GM19239 (cell line): ENCODE measurements around the gene TXNRD2.

Experiments
- DNase-seq: peaks from one replicate; pipeline ENCODE4 v3.0.0; 2011; ENCODE audit warnings: low spot score; ENCODE audit not compliant: insufficient read length
- FAIRE-seq: peaks from 2 replicates; lab custom pipeline; 2011; peaks lifted over from hg19 to GRCh38; lab: Jason Lieb, UNC

TXNRD2 gene

GRCh38 chr22:19981171-19981960 is 39.7 kb upstream of the TXNRD2 start:
- FAIRE-seq (no peak), DNase-seq (no peak)

- FAIRE-seq: no peak
- DNase-seq: no peak
Measured at GRCh38 chr22:19980766-19981165, 39.1 kb upstream of the TXNRD2 start.

DNA sequence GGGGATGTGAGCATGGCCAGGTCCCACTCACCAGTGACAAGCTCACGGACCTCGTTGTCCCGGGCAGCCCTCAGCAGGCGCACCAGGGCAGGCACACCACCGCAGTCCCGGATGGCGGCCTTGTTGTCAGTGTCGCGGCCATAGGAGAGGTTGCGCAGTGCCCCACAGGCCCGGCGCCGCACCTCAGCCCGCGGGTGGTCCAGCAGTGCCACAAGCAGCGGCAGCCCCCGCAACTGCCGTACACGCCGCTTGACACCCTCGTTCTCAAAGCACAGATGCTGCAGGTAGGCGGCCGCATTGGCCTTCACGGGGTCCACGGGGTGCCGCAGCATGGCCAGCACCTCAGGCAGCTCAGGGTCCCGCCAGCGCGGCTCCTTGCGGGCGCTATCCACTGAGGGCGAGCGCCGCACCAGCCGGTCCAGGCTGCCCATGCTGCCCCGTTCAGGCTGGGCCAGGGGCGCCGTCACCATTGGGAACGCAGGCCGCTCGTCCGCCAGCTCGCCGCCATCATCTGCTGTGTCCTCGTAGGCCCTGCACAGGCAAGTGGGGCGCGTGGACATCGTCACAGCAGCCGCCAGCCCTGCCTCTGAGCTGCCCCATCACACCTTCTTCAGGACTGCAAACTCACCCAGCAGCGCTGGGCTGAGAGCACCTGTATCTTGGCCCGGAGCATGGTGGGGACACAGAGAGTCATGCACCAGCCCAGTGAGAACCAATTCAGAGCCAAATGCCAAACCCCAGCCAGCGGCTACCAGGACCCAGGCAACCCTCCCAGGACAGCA is 38.3 kb upstream of the TXNRD2 start:
- FAIRE-seq (no peak), DNase-seq (no peak)

- FAIRE-seq: no peak
- no peak for DNase-seq
Measured at GRCh38 chr22:19978748-19979147, 37.1 kb upstream of the TXNRD2 start.

- FAIRE-seq (no peak), DNase-seq (no peak)
Measured at GRCh38 chr22:19977296-19978243, 36.0 kb upstream of the TXNRD2 start.

DNA sequence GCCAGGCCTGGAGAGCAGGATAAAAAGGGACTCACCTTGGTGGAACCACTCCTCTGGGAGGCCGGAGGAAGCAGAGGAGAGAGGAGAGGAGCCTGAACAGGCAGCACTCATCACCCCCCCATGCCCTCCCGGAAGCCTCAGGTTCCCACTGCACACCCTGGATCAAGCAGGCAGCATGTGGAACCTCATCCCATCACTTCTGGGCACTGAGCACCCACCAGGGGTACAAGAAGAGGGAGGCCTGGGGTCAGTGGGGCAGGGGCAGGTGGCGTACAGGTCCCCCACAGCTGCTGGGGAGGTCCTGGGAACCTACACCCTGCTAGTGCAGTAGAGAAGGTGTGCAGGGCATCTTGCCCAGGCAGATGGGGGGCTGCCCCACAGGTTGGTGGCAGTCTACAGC is 35.1 kb upstream of the TXNRD2 start:
- no peak for DNase-seq
- FAIRE-seq: no peak

GRCh38 chr22:19975707-19976035 is 34.1 kb upstream of the TXNRD2 start:
- FAIRE-seq: no peak
- DNase-seq: no peak

DNA sequence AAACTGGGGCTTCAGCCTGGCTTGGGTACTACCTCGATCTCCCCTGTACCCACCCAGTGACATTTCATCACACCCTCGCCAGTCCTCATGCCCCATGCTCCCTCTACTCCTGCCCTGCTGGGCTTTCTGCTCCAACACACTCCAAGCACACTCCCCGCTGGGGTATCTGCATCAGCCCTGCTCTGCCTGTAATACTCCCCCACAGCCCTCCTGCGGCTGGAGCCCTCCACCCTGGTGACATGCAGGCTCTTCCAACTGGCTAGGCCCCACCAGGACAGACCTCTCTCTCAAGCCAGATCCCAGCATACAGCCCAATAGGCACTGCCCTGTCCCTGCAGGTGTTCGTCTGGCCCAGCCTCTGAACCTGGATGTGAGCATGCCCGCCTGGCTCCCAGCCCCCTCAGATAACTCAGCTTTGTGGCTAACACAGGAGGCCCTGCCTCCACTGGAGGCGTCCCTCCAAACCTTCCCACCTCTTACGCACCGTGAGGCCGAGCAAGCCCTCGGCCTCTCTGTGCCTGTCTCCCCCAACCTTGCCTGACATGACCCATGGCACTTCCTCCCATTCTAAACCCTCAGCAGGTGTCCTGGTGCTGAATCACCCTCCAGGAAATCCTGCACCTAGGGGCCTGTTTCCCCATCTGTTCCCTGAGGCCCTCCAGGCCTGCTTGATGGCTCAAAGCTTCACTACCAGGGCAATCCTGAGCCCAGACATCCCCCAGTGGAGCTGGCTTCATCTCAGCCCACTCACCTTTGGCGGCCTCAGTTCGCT is 33.5 kb upstream of the TXNRD2 start:
- DNase-seq: no peak

DNA sequence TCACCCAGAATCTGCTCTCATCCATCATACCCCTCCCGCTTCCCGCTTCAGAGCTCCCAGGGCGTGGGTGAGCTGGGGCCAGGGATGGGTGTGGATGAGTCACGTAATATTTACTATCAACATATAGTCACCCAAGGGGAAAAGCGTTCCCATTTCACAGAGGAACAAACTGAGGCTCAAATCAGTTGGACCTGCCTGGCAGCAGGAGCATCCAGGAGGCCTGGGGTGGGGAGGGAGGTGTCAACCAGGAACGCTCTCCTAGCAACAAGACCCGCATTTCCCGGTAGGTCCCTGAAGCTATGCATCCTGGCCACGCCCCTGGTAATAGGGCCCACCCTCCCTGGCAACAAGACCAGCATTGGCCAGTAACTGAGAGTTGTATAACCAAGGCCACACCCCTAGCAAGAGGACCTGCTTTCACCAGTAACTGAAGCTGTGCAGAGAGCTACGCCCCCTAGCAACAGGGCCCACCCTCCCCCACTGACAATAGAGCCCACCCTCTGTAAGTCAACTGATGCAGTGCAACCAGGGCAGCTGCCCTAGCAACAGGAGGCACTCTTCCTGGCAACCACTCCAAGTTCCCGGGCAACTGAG is 32.7 kb upstream of the TXNRD2 start:
- DNase-seq: peak; percentile 86
- peak; percentile 18 for FAIRE-seq

More for the DNA sequence above, 33.5 kb upstream of the TXNRD2 start:
- no peak for FAIRE-seq

DNA sequence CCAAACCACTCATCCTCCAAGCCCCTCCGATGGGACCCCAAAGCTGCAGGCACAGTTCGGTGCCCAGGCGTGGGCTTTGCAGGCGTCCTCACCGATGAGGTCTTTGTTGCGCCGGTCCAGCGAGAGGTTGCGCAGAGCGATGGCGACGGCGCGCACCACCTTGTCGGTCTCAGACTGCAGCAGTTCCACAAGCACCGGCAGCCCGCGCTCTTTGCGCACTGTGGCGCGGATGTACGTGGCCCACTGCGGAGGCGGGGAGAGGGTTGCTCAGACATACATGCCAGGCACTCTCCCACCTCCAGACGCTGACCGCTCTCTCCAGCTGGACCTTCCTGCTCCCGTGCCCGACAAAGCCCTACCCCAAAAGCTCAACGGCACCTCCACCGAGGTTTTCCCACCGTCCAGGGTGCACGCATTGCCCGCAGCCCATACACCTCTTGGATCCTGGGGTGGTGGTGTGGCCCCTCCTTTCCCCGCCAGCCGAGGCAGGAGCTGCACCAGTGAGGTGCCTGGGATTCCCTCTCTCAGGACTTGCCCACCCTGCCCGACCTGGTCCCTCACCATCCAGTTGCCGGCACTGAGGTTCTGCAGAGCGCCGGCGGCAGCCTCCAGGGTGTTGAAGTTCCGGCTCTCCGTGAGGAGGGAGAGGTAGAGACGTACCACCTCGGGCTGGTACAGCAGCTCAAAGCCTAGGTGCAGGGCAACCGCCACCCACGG is 32.1 kb upstream of the TXNRD2 start:
- FAIRE-seq (no peak), DNase-seq (no peak)

- FAIRE-seq: no peak
Measured at GRCh38 chr22:19972652-19973550, 31.3 kb upstream of the TXNRD2 start.

GRCh38 chr22:19972251-19972650 is 30.6 kb upstream of the TXNRD2 start:
- DNase-seq: no peak
- FAIRE-seq: no peak

More at GRCh38 chr22:19972652-19973550, 31.3 kb upstream of the TXNRD2 start:
- no peak for DNase-seq

DNA sequence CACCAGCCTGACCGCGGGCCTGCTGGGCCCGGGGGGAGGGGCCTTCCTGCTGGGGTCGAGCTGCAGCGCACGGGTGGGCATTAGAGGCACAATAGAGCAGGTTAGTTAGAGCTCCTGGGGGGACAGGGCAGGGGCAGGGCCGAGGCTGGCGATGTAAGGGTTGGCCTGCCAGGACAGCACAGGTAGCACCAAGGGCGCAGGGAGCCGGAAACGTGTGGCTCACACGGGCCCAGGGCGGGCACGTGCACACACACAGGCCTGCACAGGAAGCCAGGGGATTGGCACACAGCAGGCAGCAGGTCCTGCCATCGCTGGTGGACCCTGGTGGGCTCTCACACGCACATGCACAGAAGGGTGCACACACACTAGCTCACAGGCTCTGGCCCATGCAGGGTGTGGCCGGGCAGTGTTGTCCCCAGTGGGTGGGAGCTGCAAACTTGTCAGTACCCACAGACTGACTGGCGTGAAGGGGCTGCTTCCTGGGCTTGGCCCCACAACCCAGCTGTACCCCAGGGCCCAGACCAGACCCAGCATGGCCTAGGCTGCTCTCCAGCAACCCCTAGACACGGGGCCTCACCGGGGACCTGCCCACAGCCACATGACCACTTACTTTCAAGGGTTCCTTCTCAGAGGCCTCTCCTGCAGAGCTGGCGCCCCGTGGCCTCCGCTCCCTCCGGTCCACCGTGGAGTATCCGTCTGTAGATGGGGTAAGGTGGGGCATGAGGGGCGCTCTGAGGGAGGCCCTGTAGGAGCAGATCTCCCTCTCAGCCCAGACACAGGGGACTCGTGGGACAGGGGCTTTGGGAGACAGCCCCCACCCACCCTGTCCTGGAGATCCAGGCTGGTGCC is 29.9 kb upstream of the TXNRD2 start:
- FAIRE-seq (no peak), DNase-seq (no peak)

DNA sequence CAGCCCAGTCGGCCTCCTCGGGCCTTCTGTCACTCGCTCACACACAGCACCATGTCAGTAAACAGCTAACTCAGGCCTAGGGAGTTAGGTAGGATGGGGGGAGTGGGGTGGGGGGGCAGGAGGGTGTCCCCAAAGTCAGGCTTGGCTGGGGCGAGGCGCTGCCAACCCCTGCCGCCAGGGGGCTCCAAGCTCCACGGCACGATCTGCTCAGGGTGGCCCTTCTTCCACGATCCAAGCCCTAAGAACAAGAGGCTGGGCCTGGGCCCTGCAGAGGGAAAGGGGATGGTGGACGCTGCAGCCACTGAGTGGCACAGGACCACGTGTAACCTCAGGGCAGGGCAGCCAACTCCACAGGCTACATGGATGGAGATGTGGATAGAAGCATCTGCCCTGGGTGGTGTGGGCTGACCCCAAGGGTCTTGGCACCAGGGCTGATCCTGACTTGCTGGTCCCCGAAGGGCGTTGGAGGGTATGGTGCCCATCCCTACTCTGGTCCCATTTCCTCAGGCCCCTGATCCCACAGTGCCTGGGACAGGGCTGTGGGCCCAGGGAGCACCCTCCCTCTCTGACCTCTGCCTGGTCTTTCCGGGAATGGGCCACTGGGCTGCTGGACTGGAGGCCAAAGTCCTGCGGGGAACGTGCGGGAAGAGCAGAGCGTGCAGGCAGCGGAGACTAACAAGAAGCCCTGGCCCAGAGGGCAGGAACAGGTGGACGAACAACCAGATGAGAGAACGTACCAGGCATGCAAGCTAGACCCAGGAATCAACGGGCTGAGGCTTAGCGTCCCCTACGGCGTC is 29.1 kb upstream of the TXNRD2 start:
- FAIRE-seq: no peak
- peak; percentile 95 for DNase-seq

- DNase-seq (no peak), FAIRE-seq (no peak)
Measured at GRCh38 chr22:19970031-19970478, 28.4 kb upstream of the TXNRD2 start.
